Measurements from ENCODE around the gene CTSV. TPM values are rescaled to one million over a fixed set of nuclear protein-coding genes. Genes with fewer than 3 reads are reported as not detected.

Gene CTSV
- total and polyA plus RNA-seq, 10 of the 15 experiments (the other 5 are each of a cell fraction or from before 2014, with no cell fraction given) = 0.10 to 0.51 (median 0.19) TPM; not detected in 1

DNA sequence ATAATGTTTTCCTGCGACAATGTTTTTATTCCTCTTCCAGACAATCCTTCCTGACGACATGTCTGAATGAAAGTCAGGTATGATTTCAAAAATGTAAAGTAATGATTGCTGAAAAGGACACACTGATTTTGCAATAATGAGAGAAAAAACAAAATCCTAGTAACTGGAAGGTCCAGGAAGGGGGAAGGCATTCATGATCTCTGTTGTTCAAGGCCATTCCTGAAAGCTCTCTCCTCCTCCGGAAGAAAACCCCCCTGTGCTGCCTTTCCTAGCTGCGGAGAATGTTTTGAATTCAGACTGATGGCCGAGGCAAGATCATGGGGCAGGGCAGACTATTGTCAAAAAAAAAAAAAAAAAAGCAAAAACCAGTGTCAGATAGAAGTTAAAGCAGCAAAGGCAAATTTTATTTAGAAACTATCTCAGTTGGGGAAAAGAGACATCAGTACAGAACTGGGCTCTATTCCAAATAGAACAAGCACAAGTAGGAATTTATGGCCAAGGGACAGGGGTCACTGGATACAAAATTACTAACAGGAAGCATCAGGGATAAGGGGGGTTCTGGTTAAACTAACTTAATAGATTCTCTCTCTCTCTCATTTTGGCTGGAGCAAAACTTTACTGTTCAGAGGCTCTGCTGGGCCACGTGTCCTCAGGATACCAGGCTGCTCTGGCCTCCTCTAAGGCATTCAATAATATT lies 36.5 kb upstream of the CTSV start (continued):
- no peak for TF ChIP-seq MYB (IDR thresholded peaks at IDR 0.05; ENCODE audit: borderline replicate concordance, low read depth, low read length)
- TF ChIP-seq STAT3 (IDR thresholded peaks at IDR 0.05; ENCODE audit: low read depth, low read length) = no peak
- no peak for TF ChIP-seq BRCA1 (IDR thresholded peaks at IDR 0.05; ENCODE audit: low read depth, low read length)

DNA sequence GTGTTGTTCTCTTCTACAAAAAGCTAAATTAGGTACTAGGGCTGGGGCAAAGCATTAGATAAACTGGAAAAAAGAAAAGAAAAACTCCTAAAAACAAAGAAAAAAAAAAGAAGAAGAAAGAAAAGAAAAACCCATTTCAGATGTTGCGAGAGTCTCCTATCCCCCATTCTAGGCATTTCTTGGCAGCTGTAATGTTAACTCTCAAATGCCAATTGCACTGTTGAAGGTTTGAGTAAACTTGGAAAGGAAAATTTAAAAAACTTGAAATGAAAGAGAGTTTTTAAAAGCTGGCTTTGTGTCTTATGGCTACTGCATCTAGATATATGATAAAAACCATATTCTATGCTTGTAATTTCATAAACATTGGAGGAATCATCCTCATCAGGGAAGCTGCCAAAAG lies 34.6 kb upstream of the CTSV start:
- Histone ChIP-seq H3K4me2 (ENCODE audit: control insufficient read depth, insufficient read depth) (no peak overlapping the region), H4K20me1 (ENCODE audit: control insufficient read depth, insufficient read depth) (no peaks in the 10 kb centered on the region), H3K36me3 (ENCODE audit: control insufficient read depth in 2 of 2, insufficient read depth in 2 of 2, low read length in 1 of 2) (no peaks in the 10 kb centered on the region), H3K4me1 (ENCODE audit: control insufficient read depth, insufficient read depth, low read length) (no peaks in the 10 kb centered on the region), H3K27ac (ENCODE audit: control insufficient read depth, insufficient read depth) (no peak overlapping the region), H3K9ac (ENCODE audit: control insufficient read depth, insufficient read depth, low read length) (no peak overlapping the region), H3K27me3 (replicated peaks in 1 of 2; ENCODE audit: control insufficient read depth in 2 of 2, insufficient read depth in 2 of 2, low read length in 1 of 2) (no peaks in the 10 kb centered on the region; a peak in 1 of 4 replicates), H2AFZ (ENCODE audit: control insufficient read depth, low read depth, low read length) (no peak overlapping the region), H3K79me2 (ENCODE audit: control insufficient read depth, insufficient read depth, low read length) (no peaks in the 10 kb centered on the region), H3K4me3 (no peak overlapping the region), H3K9me3 (replicated peaks; ENCODE audit: control insufficient read depth, insufficient read depth, low read length) (no peaks in the 10 kb centered on the region)
- TF ChIP-seq ZNF274 (IDR thresholded peaks at IDR 0.05; ENCODE audit: insufficient read depth, insufficient read length) (no peak), TARDBP (IDR thresholded peaks at IDR 0.05; ENCODE audit: borderline replicate concordance) (no peak), FOS (IDR thresholded peaks at IDR 0.05; ENCODE audit: borderline replicate concordance, extremely low read depth, insufficient read length) (no peak), SREBF2 (IDR thresholded peaks at IDR 0.05; ENCODE audit: low read length) (no peak), PAX5 (IDR thresholded peaks at IDR 0.05; ENCODE audit: borderline replicate concordance, low read depth, low read length) (no peak), CEBPB (IDR thresholded peaks at IDR 0.05; ENCODE audit: borderline replicate concordance in 1 of 2, low read depth in 2 of 2, low read length in 2 of 2) (no peak), POLR2A (IDR thresholded peaks at IDR 0.05; ENCODE audit: low read depth, low read length) (no peak), POLR2AphosphoS5 (IDR thresholded peaks at IDR 0.05; ENCODE audit: low read length) (no peak), RAD21 (IDR thresholded peaks at IDR 0.05; ENCODE audit: insufficient read depth, low read depth, low read length) (no peak), MYB (IDR thresholded peaks at IDR 0.05; ENCODE audit: borderline replicate concordance, low read depth, low read length) (no peak)
- TF ChIP-seq, protein P1, sequence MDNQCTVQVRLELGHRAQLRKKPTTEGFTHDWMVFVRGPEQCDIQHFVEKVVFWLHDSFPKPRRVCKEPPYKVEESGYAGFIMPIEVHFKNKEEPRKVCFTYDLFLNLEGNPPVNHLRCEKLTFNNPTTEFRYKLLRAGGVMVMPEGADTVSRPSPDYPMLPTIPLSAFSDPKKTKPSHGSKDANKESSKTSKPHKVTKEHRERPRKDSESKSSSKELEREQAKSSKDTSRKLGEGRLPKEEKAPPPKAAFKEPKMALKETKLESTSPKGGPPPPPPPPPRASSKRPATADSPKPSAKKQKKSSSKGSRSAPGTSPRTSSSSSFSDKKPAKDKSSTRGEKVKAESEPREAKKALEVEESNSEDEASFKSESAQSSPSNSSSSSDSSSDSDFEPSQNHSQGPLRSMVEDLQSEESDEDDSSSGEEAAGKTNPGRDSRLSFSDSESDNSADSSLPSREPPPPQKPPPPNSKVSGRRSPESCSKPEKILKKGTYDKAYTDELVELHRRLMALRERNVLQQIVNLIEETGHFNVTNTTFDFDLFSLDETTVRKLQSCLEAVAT (IDR thresholded peaks at IDR 0.05) = no peak
- TF ChIP-seq, protein P2, sequence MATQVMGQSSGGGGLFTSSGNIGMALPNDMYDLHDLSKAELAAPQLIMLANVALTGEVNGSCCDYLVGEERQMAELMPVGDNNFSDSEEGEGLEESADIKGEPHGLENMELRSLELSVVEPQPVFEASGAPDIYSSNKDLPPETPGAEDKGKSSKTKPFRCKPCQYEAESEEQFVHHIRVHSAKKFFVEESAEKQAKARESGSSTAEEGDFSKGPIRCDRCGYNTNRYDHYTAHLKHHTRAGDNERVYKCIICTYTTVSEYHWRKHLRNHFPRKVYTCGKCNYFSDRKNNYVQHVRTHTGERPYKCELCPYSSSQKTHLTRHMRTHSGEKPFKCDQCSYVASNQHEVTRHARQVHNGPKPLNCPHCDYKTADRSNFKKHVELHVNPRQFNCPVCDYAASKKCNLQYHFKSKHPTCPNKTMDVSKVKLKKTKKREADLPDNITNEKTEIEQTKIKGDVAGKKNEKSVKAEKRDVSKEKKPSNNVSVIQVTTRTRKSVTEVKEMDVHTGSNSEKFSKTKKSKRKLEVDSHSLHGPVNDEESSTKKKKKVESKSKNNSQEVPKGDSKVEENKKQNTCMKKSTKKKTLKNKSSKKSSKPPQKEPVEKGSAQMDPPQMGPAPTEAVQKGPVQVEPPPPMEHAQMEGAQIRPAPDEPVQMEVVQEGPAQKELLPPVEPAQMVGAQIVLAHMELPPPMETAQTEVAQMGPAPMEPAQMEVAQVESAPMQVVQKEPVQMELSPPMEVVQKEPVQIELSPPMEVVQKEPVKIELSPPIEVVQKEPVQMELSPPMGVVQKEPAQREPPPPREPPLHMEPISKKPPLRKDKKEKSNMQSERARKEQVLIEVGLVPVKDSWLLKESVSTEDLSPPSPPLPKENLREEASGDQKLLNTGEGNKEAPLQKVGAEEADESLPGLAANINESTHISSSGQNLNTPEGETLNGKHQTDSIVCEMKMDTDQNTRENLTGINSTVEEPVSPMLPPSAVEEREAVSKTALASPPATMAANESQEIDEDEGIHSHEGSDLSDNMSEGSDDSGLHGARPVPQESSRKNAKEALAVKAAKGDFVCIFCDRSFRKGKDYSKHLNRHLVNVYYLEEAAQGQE (IDR thresholded peaks at IDR 0.05; ENCODE audit: low read depth, low read length) = no peak
- intact Hi-C loops (cut with micrococcal nuclease; ENCODE audit: unreplicated experiment) = no loop called here
- in situ Hi-C loops (cut with MboI) = no loop called here
- DNase-seq (ENCODE audit: low read depth, low spot score) (no peak), FAIRE-seq (no peak), ATAC-seq (no peak)
- BruUV-seq (replicated peaks) = no TSS peak
- ChIA-PET SMC1A (ENCODE audit: uncharacterized antibody, unreplicated experiment) (no interaction called here), CTCF (interaction anchor here (1.3 kb wide), 1 partner anchor 217 kb away, joined by 3 read pairs; no protein-coding TSS in a partner anchor), POLR2A (no interaction called here), RAD21 (ENCODE audit: unreplicated experiment) (no interaction called here)
- 0% methylated on average over 1 of the region's 1 CpG for WGBS (ENCODE audit: insufficient coverage, insufficient replicate concordance, low lambda C conversion rate, missing lambda C conversion rate)

Measured in GM12878 (cell line).